HS-5 (cell line): ENCODE data around the gene GRAMD2A.

Source experiments
- DNase-seq: peaks from one replicate; pipeline ENCODE4 v3.0.0-alpha.2; 2012; ENCODE audit warnings: low read depth

The GRAMD2A gene

DNA sequence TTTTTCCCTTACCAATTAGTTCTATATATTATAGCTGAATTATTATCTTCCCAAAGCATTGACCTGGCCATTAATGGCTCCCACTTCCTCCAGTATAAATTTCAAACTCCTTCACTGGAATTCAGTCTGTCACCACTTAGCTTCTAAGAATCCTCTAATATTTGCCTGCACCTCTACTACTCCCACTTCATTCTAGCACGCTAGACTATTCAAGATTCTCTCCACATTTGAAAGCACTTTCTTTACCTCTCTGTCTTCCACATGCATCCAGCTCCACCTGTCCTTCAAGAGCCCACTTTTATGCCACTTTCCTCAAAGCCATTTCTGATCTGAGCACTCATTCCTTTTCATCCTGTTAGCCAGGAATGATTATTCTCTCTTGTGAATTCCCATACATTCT lies 64.4 kb downstream of the GRAMD2A start:
- no peak for DNase-seq

DNA sequence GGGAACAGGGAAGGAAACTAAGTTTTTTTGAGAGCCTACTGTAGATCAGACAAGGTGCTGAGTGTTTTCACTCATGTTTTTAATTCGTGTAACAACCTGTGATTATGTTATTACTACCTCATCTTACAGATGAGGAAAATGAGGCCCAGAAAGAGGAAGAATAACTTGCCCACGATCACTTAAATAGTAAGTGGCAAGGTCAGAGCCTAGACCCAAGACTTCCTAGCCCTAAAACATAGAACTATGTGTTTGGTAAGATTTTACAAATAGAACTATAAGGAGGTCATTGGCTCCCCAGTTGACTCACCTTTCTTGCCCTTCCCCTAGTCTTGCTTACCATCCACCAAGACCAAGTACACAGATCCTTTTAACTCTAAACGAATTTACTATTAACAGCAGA lies 65.7 kb downstream of the GRAMD2A start:
- no peak for DNase-seq

DNA sequence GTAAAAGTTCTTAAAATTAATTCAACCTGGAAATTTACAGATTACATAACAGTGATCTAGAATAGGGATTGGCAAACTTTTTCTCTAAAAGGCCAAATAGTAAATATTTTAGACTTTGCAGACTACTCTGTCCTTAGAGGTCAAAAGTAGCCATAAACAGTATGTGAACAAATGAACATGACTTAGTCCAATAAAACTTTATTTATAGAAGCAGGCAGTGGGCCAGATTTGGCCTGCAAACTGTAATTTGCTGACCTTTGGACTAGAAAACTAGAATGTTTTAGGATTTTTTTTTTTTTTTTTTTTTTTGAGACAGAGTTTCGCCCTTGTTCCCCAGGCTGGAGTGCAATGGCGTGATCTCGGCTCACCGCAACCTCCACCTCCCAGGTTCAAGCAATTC lies 67.3 kb downstream of the GRAMD2A start:
- DNase-seq = no peak

DNA sequence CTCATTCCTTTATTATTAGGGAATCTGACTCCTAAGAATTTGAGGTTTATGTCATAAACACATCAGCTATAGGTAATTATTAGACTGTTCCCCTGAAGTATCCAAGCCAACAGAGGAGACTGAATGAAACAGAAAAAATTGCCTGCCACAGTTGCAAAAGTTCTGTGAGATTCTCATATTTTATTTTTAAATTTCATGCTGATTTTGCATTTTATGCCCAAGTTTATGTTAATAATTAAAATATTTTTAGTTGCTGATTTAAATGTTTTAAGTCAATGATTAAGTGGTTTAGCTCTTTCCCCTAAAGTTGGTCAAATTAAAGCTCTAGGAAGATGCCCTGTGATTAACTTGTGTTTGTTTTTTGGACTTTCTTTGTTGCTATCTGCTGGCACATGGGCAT lies 69.2 kb downstream of the GRAMD2A start:
- no peak for DNase-seq

DNA sequence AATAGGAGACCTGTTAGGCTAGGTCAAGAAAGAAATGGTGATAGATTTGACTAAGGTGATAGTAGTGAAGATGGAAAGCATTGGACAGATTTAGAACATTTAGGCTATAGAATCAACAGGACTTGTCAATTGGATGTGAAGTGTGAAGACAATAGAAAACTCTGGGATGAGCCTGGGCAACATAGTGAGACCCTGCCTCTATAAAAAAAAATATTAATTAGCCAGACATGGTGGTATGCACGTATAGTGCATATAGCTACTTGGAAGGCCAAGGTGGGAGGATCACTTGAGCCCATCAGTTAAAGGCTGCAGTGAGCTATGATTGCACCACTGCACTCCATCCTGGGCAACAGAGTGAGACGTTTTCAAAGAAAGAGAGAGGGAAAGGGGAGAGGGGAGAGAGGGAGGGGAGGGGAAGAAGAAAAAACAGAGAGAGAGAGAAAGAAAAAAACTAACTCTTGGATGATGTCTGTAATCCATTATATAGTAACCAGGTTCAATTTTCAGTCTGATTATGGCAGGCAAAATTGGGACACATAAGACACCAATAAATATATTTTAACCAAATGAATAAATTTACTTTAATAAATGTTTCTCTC lies 69.8 kb downstream of the GRAMD2A start:
- DNase-seq = no peak

DNA sequence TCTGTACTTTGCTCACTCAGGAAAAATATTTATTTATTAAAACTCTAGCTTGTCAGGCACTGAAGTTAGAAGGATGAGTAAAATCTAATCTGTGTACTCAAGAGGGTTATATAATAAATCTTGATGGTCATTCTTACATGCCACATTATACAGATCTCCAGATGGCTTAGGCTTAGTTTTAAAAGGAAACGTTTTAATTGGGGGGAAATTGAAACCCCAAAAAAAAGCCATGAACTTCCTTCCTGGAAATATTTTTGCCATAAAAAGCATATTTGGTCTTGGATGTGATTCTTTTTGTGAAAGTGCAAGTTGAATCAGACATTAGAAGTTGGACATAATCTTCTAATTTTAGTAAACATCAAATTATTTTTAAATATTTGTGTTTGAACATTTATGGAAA lies 73.4 kb downstream of the GRAMD2A start:
- DNase-seq = no peak

DNA sequence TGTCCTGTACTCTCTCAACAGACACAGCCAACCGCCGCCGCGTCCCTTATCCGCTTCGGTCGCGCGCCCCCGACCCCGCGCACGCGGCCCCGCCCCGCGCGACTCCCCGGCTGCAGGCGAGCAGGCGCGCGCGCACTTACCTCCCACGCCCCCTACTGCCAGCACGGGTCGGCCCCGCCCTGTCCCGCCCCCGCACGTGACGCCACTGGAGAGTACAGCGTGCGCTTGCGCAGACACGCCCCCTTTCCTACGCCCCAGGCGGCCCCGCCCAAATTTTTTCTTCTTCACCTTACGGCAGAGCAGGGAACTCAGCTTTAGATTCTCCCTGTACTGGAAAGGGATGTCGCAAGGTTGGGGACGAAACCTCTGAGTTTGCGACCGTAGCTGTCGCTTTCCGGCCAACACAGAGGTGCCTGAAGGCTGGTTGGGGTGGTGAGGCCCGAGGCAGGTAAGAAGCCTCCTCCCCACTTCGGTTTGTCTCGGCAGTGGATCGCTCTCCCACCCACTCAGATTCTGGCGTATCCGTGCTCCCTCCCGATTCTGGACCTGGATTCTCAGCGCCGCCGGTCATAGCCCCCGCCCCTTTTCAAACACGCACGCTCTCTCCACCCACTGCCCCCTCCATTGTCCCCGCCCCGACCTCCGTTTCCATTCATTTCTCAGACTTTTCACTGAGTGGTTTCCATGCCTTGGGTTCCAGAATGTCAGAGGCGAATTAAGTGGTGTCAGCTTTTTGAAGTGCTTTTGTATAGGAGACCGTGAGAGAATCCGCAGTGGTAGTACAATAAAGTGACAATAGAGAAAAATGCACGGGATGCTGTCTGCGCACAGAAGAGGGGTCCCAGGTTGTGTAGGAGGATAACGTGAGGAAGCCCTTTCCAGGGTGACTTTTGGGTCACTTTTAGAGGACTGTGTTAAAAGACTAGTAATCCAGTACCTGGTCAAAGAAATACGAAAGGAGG lies 79.3 kb downstream of the GRAMD2A start, which contains the start of the genes MYO9A and SENP8:
TSS of gene MYO9A (minus strand) at position 134 of the 962 bp plus-strand sequence. CDS start 71,587 bp downstream, outside the sequence.
TSS of gene SENP8 (plus strand) at position 387 of the 962 bp plus-strand sequence. CDS start 21,221 bp downstream, outside the sequence.
- DNase-seq = peak; percentile 95

DNA sequence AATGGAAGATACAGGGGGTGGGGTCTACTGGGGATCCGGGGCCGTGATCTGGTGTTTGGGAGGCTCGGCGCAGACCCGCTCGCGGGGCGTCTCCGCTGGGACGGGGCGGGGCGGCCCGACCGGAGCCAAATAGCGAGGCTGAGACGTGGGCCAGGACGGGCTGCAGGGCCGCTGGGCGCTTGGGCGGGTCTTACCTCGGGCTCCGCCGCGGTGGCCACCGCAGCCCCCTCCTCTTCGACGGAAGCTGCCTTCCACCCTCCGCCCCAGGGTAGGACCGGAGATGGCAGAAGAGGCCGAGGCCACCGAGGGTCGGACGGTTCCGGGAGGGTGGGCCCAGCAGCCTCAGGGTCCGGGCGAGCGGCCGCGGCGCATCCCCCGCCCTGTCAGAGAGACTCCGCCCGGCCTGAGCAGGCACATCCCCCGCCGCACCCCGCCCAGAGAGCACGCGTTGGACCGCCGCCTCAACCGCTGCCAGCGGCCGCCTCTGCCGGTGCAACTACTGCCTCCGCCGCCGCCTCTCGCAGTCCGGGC lies 80.0 kb downstream of the GRAMD2A start:
- peak; percentile 57 for DNase-seq

DNA sequence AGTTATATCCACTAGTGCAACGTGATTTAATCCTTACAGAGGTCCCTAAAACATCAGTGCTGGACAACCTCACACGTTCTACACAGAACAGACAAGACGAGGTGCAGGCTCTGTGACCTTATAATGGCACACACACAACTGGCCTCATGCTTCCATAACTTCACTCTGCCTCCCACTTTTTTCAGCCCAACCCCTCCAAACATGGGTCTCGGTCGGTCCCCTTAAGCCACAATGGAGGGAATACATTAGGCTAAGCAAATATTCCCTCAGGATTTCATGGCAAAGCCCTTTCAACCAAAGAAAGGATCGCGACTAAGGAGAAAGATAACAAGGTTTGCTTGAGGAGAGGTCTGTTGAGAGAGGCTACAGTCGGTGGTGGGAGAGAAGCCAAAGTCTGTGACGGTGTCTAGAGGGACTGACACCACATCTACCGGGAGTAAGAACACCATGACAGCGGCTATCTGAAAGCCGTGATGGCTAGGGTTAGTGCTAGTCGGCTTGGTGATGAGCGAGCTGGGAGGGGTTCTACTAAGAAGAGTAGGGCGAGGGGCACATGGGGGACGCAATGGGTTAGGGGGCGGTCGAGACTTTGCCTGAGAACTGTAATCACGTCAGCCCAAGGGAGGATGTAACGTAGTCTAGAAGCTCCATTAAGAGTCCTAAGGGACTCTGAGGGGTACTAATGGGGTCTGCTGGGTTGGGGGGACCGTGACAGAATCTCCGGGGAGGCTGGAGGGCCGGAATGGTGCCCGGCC lies 80.7 kb downstream of the GRAMD2A start:
- DNase-seq = peak; percentile 9

DNA sequence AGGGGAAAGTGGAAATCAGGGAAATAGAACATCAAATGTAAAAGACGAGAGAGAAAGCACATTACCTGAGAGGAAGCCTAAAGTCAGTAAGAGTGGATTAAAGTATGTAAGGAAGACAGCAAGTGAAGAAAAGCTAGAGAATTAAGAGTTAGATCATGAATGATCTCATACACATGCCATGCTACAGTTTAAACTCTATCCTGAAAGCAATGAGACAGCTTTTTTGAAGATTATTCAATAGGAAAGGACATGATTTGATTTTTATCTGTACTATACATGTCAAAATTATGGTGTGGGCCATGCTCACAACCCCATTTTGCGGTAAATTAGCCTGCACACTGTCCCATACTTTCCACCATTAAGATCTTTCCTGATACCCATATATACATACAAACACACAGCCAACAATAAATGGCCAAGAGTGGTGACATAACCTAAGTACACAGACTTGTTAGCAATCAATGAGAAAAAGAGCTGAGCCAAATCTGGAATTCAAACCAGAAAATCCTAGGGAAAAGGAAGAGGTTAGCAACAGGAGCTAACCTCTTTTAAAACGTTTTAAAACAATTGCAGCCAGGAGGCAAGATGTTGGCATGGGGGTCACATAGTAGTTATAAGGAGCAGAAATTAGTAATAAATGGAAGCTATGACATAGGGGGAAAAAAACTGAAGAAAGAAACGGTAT lies 84.1 kb downstream of the GRAMD2A start:
- DNase-seq = no peak

DNA sequence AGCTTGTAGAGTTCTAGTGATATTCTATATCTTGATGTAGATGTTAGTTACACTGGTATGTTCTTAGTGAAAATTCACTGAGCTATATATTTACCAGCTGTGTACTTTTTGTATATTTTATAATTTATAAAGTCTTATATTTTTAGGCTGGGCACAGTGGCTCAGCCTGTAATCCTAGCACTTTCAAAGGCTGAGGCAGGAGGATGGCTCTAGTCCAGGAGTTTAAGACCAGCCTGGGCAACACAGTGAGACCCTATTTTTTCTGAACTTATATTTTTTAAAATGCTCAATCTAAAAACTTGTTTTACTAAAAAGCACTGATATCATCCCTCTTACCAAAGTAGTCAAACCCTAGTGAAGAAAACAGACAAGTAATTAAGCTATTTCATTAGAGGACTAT lies 84.8 kb downstream of the GRAMD2A start:
- DNase-seq = no peak

DNA sequence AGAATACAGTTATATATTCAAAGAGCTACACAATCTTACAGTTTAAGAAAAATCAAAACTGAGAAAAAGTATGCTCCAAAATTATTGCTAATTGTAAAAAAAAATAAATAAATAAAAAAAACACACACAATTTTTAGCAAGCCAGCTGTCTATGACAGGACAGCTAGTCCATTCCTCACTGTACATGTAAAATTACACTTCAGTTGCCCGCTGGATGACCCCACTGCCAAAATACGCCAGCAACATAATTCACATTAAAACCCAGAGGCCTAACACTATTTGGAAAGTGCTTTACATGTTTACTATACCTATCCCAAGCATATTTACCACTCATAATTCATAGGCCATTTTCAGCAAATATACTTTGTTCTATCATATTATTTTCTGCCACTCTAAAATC lies 85.5 kb downstream of the GRAMD2A start:
- no peak for DNase-seq

DNA sequence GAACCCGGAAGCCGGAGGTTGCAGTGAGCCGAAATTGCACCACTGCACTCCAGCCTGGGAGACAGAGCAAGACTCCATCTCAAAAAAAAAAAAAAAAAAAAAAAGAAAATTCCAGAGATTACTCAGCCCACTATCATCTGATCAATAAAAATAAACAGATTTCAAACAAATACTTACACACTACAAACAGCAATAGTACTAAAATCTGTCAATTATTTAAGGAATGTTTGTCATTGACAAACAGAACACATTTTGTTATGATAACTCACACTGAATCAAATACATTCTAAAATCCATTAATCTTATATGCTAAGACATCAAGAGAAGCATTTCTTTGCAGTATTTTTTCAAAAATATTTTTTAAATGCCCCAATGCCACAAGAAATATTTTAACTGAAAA lies 87.2 kb downstream of the GRAMD2A start:
- no peak for DNase-seq
